ENCODE data around the gene DHRS7C.
"Not testable (repeated sequence)": the region's sequence is repeated elsewhere in the genome, so short reads cannot be mapped to it uniquely, and the experiment has no call there.

The DHRS7C gene

DNA sequence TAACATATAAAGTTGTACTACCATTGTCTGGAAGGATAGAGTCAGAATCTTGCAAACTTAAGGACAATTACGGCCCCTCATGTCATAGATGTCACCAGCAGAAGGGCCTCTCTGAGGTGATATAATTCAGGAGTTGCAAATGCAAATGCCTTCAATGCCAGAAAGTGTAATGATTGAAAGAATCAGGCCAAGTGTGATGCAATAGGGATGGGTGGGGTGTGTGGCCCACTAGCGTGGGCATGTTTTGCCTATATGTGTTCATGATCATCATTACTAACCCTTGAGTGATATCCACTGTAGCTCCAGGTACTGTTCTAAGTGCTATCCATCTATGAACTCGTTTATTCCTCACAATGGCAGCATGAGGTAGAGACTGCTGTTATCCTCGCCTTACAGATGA is 1.1 kb downstream of the DHRS7C start:
- no peaks in the 10 kb centered on the region for H3K9me3 Mint-ChIP-seq
- H3K36me3 Mint-ChIP-seq: no peaks in the 10 kb centered on the region
- no peak for DNase-seq (ENCODE audit: low spot score in 2 of 2)
- H3K4me3 Mint-ChIP-seq: no peak overlapping the region
- ATAC-seq: no peak
- no peak overlapping the region for H3K27ac Mint-ChIP-seq
- no peaks in the 10 kb centered on the region for H3K4me1 Mint-ChIP-seq

DNA sequence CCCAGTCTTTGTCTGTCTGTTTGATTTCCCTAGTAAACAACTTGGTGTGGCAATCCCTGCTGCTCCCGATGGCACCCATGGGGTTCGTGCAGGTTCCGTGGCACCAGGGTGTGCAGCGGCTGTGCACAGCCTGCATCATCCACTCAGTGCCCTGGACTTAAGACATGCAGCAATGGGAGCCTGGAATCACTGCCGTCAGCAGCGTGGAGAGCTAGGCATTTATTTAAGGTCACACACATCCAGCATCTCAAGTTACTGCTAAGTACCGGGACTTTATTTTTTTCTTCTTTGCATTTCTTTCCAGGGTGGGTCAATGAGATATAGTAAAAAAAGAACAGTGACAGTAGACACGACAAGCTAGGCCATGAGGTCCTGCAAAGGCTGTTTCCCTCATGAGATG is 2.8 kb downstream of the DHRS7C start:
- no peak overlapping the region for H3K27ac Mint-ChIP-seq

DNA sequence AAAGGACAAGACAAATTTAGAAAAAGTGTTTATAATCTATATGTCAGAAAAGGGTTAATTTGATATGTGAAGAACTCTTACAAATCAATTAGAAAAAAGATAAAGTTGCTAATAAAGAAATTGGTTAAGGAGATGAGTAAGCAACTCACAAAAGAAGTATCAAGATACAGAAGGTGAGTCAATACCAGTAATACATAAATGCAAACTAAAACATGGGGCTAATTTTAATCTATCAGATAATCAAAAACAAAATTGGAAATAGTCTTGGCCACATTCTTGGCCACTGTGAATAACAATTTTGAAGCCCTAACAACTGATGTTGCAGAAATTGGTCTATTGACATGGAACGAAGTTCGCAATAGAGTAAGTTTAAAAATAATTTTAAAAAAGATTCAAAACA is 6.8 kb downstream of the DHRS7C start:
- Mint-ChIP-seq H3K27ac (no peak overlapping the region), H3K9me3 (no peaks in the 10 kb centered on the region), H3K36me3 (no peaks in the 10 kb centered on the region), H3K4me3 (no peak overlapping the region), H3K4me1 (no peaks in the 10 kb centered on the region)
- ATAC-seq (no peak), DNase-seq (ENCODE audit: low spot score in 2 of 2) (no peak)

More for the DNA sequence above, 2.8 kb downstream of the DHRS7C start:
- Mint-ChIP-seq H3K36me3 (no peaks in the 10 kb centered on the region), H3K9me3 (no peaks in the 10 kb centered on the region), H3K4me1 (no peaks in the 10 kb centered on the region), H3K4me3 (no peak overlapping the region)
- ATAC-seq (no peak), DNase-seq (ENCODE audit: low spot score in 2 of 2) (no peak)

DNA sequence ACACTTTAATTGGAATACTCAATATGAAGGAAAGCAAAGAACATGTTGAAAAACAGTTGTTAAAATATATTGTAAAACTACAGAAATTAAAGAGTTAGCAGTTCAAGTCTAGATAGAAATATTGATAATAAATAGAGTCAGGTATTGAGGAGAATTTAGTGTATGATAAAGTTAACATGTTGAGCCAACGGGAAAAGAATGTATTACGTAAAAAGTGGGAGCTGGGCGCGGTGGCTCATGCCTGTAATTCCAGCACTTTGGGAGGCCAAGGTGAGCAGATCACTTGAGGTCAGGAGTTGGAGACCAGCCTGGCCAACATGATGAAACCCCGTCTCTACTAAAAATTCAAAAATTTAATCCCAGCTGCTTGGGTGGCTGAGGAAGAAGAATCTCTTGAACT is 7.9 kb downstream of the DHRS7C start:
- H3K27ac Mint-ChIP-seq; DNase-seq (ENCODE audit: low spot score in 2 of 2); H3K36me3 Mint-ChIP-seq; ATAC-seq; H3K4me3 Mint-ChIP-seq; H3K4me1 Mint-ChIP-seq; H3K9me3 Mint-ChIP-seq: not testable (repeated sequence)

DNA sequence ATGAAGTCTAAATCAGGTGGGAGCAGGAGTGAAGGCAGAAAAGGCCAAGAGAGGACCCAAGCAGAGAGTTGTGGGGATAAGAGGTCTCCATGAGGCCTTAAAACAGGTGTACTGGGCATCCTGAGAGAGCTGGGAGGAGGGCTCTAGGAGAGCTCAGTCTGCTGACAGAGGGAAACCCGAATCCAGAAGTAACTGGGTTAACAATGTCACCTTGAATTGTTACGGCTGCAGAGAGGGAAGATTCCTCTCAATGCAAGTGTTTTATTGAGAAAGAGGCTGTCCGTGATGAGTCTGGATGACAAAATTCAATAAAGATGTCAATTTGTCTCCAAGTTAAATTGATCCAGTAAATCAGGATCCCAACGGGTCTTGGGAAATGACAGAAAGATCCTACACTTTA is 8.3 kb downstream of the DHRS7C start:
- DNase-seq (ENCODE audit: low spot score in 2 of 2) (no peak), ATAC-seq (no peak)
- Mint-ChIP-seq H3K27ac (no peak overlapping the region), H3K36me3 (no peaks in the 10 kb centered on the region), H3K4me3 (no peak overlapping the region), H3K9me3 (no peaks in the 10 kb centered on the region), H3K4me1 (no peaks in the 10 kb centered on the region)

DNA sequence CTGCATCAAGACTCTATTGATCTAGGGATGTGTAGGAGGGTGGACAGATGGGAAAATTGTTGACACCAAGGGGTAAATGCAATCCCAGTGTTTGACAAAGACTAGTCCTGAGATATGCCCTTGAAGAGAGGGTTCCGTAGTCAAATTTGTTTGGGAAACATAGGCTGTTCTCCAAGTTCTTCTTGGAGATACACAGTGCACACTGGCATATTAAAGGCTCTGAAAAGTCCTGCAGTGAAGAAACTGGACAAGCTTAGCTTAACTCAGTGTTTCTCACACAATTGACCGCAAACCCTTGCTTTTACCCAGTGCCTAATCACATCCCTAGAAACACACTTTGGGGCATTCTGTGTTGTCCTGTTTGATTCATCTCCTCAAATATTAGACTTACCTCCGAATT is 10.8 kb downstream of the DHRS7C start:
- ATAC-seq: no peak
- Mint-ChIP-seq H3K9me3 (no peaks in the 10 kb centered on the region), H3K36me3 (no peaks in the 10 kb centered on the region), H3K4me1 (no peaks in the 10 kb centered on the region), H3K27ac (no peak overlapping the region), H3K4me3 (no peak overlapping the region)
- no peak for DNase-seq (ENCODE audit: low spot score in 2 of 2)

DNA sequence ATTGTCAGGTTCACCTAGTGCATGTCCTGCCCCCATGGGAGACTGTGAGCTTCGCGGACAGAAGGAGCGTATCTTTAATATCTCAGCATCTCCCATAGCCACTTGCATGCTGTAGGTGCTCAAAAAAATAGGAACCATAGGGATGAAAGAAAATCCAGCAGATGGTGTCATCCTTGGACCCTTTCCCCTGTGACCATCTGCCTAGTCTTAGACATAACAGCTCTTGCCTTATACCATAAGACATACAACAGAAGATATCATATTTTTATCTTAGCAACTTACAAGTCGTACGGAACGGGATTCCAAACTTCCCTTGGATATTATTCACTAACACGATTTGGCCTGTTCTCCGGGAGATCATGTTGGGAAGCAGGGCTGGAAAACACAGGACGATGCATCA is 14.5 kb downstream of the DHRS7C start:
- Mint-ChIP-seq H3K9me3 (no peaks in the 10 kb centered on the region), H3K4me3 (no peak overlapping the region), H3K4me1 (no peaks in the 10 kb centered on the region), H3K36me3 (no peaks in the 10 kb centered on the region), H3K27ac (no peak overlapping the region)
- ATAC-seq: no peak
- DNase-seq (ENCODE audit: low spot score in 2 of 2): no peak

DNA sequence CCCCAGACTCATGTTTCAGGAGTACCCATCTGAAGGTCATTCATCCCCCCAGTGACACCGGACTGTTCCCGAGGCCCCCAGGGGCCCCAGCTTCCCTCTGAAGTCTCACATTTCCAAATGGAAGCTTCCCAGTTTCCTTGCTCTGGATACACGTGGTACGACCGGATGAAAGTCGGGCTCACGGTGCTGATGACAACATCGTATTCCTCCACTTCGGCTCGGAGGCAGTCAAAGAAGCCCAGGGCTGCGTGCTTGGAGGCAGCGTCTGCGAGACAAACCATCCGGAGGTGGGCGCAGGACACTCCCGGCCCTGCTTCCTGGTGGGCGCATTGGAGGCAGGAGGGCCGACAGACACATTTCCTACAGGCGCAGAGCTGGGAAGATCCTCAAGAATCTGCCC is 18.7 kb downstream of the DHRS7C start:
- DNase-seq (ENCODE audit: low spot score in 2 of 2) (no peak), ATAC-seq (no peak)
- Mint-ChIP-seq H3K27ac (no peak overlapping the region), H3K4me1 (no peaks in the 10 kb centered on the region), H3K36me3 (no peaks in the 10 kb centered on the region), H3K9me3 (no peaks in the 10 kb centered on the region), H3K4me3 (no peak overlapping the region)

DNA sequence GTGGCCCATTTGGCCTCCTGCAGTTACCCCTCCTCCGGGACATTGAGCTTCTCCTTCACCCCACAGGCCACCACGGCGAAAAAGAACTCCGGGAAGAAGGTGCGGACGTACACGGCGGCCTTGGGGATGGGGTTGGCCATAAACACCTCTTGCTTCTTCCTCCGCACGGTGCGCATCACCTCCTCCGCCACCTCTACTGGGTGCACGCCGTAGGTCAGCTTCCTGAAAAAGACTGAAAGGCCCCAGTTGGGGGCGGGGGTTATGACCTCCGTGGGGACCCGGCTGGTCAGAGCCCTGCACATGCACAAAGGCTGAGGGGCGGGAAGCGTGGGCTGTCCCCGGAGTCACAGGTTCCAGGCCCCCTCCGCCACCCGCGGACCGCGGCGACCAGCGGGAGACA is 19.9 kb downstream of the DHRS7C start:
- H3K9me3 Mint-ChIP-seq: no peaks in the 10 kb centered on the region
- H3K27ac Mint-ChIP-seq: no peak overlapping the region
- H3K4me3 Mint-ChIP-seq: no peak overlapping the region
- DNase-seq (ENCODE audit: low spot score in 2 of 2) (no peak), ATAC-seq (no peak)
- no peaks in the 10 kb centered on the region for H3K36me3 Mint-ChIP-seq
- no peaks in the 10 kb centered on the region for H3K4me1 Mint-ChIP-seq

DNA sequence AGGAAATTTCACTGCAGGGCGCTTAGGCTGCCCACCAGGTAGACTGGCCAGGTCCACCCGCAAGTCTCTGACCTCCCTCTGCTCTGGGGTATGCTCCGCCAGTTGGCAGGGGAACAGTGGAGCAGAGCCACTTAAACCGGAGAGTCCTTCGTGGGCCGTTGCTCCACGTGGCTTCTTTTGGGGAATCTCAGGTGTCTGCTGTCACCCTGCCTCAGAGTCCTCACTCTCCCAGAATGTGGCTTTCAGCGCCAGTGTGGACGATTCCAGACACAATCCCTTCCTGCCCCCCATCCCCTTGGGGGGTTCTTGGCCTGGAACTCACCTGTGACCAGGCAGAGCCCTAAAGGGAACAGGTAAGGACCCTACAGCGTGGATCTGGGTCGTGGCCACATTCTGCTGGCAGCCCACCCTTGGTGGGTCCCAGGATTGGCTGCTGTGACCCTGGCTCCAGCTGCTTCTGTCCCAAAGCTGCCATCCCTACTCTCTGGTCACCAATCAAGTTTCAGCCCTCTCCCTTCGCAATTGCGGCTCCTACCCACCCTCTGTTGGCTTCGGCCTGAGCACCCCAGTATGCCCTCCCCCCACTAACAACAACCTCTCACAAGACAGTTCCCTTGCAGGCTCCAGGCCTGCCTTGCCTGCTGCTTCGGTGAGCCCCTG is 22.2 kb downstream of the DHRS7C start:
- no peaks in the 10 kb centered on the region for H3K9me3 Mint-ChIP-seq
- ATAC-seq: no peak
- H3K36me3 Mint-ChIP-seq: no peaks in the 10 kb centered on the region
- H3K4me3 Mint-ChIP-seq: no peak overlapping the region
- H3K4me1 Mint-ChIP-seq: no peaks in the 10 kb centered on the region
- H3K27ac Mint-ChIP-seq: no peak overlapping the region
- no peak for DNase-seq (ENCODE audit: low spot score in 2 of 2)

DNA sequence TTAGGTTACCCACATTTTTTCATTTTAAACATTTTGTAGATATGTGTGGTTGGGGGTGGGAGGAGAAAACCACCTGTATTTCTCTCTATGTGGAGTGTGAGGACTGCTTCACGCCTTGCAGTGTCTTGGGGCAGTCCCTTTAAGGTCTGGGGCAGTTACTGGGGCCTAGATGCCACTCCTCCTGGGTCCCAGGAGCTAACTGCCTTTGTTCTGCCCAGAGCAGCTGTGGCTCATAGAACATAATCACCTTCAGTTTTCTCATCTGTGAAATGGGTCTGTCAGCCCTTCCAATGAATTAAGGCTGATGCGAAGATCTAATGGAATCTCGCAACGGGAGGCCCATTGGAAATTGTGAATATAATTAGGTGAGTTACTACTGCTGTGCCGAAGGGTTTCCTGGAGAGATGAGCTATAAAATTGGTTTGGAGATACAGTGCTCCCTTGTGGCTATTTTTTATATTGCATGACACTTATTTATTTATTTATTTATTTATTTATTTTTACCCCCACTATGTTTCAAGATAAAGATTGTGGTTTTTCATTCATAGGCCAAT is 22.9 kb downstream of the DHRS7C start:
- H3K36me3 Mint-ChIP-seq: no peaks in the 10 kb centered on the region
- ATAC-seq (peak; percentile 50), DNase-seq (ENCODE audit: low spot score in 2 of 2) (no peak)
- H3K4me3 Mint-ChIP-seq: no peak overlapping the region
- H3K4me1 Mint-ChIP-seq: peaks cover 4% of the 10 kb centered on the region
- no peaks in the 10 kb centered on the region for H3K9me3 Mint-ChIP-seq
- no peak overlapping the region for H3K27ac Mint-ChIP-seq

DNA sequence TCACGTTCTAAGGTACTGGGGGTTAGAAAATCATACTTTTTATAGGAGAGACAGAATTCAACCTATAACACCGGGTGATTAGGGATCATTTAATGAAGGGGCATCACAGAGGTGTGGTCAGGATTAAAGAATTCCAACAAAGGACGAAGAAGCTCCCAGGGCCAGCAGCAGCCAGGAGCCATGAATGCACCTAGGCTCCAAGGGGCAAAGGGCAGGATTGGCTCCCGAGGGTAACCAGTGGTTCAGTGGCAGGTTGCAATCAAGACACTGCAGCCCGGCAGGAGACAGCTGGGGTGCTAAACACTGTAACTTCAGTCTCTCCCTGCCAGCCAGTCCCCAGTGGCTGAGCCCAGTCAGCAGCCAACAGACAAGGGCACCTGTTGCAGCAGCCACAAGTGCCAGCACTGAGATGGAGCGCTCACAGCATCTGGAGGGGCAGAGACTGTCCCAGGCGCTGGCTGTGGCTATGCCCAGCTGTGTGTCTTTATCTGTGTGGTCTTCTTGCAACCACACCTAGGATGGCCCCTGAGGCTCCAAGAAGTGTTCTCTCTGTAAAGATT is 23.9 kb downstream of the DHRS7C start:
- H3K9me3 Mint-ChIP-seq: no peaks in the 10 kb centered on the region
- peaks cover 6% of the 10 kb centered on the region for H3K4me1 Mint-ChIP-seq
- no peak overlapping the region for H3K27ac Mint-ChIP-seq
- no peaks in the 10 kb centered on the region for H3K36me3 Mint-ChIP-seq
- ATAC-seq (no peak), DNase-seq (ENCODE audit: low spot score in 2 of 2) (no peak)
- no peak overlapping the region for H3K4me3 Mint-ChIP-seq

DNA sequence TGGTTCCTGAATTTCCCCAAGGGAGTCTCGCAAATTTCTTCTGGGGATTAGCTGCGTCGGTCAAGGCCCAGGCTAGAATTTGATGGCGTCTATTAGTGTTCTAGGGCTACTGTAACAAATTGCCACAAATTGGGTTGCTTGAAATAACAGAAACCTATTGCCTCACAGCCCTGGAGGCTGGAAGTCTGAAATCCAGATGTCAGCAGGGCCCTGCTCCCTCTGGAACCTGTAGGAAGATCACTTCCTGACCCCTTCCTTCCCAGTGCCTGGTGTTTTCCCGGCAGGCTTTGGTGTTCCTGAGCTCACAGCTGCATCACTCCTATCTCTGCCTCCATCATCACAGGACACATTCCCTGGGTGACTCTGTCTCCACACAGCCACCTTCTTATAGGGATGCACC is 24.4 kb downstream of the DHRS7C start:
- ATAC-seq: no peak
- H3K4me3 Mint-ChIP-seq: no peak overlapping the region

DNA sequence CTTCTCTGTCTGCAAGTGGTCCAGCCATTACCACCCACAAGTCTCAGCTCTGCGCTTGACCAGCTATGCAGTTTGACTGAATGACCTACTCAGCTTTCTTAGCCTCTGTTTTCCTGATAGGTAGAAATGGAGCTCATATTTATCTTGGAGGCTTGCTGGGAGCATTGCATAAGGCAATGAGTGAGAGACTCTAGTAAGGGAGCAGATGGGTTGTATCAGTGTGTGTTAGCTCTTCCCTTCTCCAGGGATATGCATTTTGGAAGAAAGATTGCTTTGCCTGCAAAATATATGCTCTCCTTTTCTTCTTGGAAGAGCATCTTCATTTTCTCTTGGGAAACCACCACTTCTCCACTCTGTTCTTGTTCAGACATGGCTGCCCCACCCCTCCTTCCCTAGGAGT is 26.1 kb downstream of the DHRS7C start:
- DNase-seq (ENCODE audit: low spot score in 2 of 2): no peak
- no peak for ATAC-seq
- Mint-ChIP-seq H3K4me1 (peaks cover 6% of the 10 kb centered on the region), H3K36me3 (no peaks in the 10 kb centered on the region), H3K27ac (no peak overlapping the region), H3K9me3 (no peaks in the 10 kb centered on the region), H3K4me3 (no peak overlapping the region)

More for the DNA sequence above, 24.4 kb downstream of the DHRS7C start:
- no peak for DNase-seq (ENCODE audit: low spot score in 2 of 2)
- Mint-ChIP-seq H3K36me3 (no peaks in the 10 kb centered on the region), H3K27ac (no peak overlapping the region), H3K9me3 (no peaks in the 10 kb centered on the region), H3K4me1 (peaks cover 6% of the 10 kb centered on the region)

DNA sequence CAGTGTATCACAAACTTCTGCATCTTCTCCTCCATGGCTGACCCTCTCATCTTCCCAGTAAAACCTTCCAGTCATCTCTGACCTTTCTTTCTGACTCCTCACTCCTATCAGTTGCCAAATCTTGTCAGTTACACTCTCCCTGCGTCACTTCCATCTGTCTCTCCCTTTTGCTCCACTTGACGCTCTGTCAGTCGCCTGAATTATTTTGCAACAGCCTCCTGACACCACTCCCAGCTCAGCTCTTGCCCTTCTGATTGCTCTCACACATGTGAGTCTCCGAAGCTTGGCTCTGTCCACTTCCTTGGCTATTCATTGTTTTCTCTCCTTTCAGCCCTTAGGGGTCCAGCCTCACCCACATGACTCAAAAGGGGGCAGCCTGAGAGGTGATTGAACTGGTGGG is 27.7 kb downstream of the DHRS7C start:
- Mint-ChIP-seq H3K4me1 (peaks cover 6% of the 10 kb centered on the region), H3K4me3 (no peak overlapping the region), H3K36me3 (no peaks in the 10 kb centered on the region), H3K9me3 (no peaks in the 10 kb centered on the region), H3K27ac (no peak overlapping the region)
- ATAC-seq: peak; percentile 48
- DNase-seq (ENCODE audit: low spot score in 2 of 2): no peak

DNA sequence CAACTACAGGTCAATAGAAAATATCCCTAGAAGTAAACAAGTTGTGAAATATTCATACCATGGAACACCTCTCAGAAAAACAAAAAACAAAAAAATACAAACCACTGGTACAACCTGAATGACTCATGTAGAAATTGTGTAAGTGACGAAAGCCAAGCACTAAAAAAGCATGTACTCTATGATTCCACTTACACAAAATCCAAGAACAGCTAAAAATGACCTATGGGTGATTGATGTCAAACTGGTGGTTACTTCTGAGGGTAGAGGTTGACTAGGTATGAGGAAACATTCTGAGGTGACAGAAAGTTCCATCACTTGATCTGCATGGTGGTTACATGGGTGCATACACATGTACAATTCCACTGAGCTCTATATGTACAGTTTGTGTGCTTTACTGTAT is 31.1 kb downstream of the DHRS7C start:
- ATAC-seq (peak; percentile 75), DNase-seq (ENCODE audit: low spot score in 2 of 2) (no peak)
- H3K36me3 Mint-ChIP-seq: no peaks in the 10 kb centered on the region
- H3K9me3 Mint-ChIP-seq: no peaks in the 10 kb centered on the region
- no peak overlapping the region for H3K4me3 Mint-ChIP-seq
- peaks cover 6% of the 10 kb centered on the region for H3K4me1 Mint-ChIP-seq
- no peak overlapping the region for H3K27ac Mint-ChIP-seq
